ENCODE data around the gene NPRL2. TPM values are rescaled to one million over a fixed set of nuclear protein-coding genes. Genes with fewer than 3 reads are reported as not detected.

The NPRL2 gene
- total RNA-seq, 2 experiments from 2014 or later, result 27.9 to 52.5 TPM

DNA sequence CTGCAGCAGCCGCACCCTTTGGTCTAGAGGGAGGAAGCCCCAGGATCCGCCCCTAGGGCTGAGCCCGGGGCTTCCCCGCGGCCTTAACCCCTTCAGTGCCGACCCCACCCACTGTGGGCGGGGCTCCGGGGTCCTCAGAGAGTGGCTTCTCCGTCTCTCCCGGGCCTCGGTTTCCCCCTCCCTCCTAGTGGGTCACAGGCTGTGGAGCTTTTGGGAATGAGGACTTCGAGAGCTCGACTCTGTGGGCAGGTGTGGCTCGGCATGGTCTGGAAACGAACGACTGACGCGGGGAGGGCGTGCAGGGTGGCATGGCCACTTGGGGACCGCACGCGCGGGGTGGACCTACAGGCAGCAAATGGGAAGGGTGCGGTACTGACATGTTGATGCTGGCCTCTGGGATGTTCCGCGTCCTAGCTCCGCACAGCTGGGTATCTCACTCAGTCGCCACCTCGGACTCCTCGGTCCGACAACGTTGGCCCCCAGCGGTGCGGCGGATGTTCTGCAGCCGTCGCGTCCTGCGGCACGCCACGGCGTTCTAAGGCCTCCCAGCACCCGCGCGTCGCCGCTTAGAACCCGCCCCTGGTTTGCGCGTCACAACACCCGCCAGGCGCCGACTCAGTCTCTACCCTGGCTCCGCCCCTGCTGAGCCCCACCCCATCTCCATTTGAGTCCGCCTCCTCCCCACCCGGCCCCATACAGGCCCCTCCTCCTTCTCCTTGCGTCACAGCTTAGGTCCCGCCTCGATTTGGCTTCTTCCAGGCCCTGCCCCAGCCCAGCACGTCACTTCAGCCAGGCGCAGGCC, 51.5 kb downstream of the NPRL2 start, which contains the start of the genes HYAL3 and NAA80:
Gene HYAL3, minus strand, starts transcription at position 570 of the 802 bp plus-strand sequence. CDS start 3,803 bp downstream, outside the sequence.
Gene NAA80, minus strand, starts transcription at position 570 of the 802 bp plus-strand sequence. CDS start 1,942 bp downstream, outside the sequence.
- H3K79me2 ChIP-seq (ENCODE audit: insufficient read depth, low read depth, low read length), result no peaks in the 10 kb centered on the region
- peaks cover 19% of the 10 kb centered on the region for H3K4me1 ChIP-seq (ENCODE audit: insufficient read depth, low read length, poor library complexity, severe bottlenecking)
- H3K4me2 ChIP-seq (ENCODE audit: low read length), result peak within 1 kb of the TSS; percentile 91
- H3K9me2 ChIP-seq (ENCODE audit: insufficient read depth, low read length), result no peaks in the 10 kb centered on the region
- no peaks in the 10 kb centered on the region for H3K36me3 ChIP-seq (ENCODE audit: insufficient read depth, low read length)
- intact Hi-C loops (cut with micrococcal nuclease; ENCODE audit: unreplicated experiment), result loop anchor here (1.0 to 5.0 kb wide), 3 partner anchors 25 to 52 kb away; no protein-coding TSS in a partner anchor
- POLR2A ChIA-PET, result interaction anchor here (0.6 to 2.4 kb wide), 9 partner anchors 15 to 1086 kb away, joined by 3 to 13 read pairs (median 3); partner anchors contain the start of genes MANF and TUSC2
- TF ChIP-seq EZH2phosphoT487 (IDR thresholded peaks at IDR 0.05; ENCODE audit: borderline replicate concordance, low read depth, low read length) (no peak), CTCF (conservative IDR thresholded peaks at IDR 0.05; ENCODE audit: low read length) (peak; percentile 59; the same call in 1 of the 2 replicates)
- DNase-seq (ENCODE audit: low spot score), result peak; percentile 99
- H3K27ac ChIP-seq (ENCODE audit: low read depth, low read length, poor library complexity, severe bottlenecking), result peak within 1 kb of the TSS; percentile 58
- H4K20me1 ChIP-seq (ENCODE audit: insufficient read depth, low read length), result no peaks in the 10 kb centered on the region
- H2AFZ ChIP-seq (ENCODE audit: low read length), result peak within 1 kb of the TSS; percentile 85
- peak within 1 kb of the TSS; percentile 78 for H3K4me3 ChIP-seq (ENCODE audit: low read depth, low read length, poor library complexity, severe bottlenecking)
- no peaks in the 10 kb centered on the region for H3K9me3 ChIP-seq (ENCODE audit: low read length)
- no TSS peak for BruUV-seq (replicated peaks)
- CTCF ChIA-PET (ENCODE audit: unreplicated experiment), result interaction anchor here (0.5 to 1.5 kb wide), 4 partner anchors 29 to 80 kb away, joined by 3 to 7 read pairs (median 4); partner anchors contain the start of gene TUSC2

GRCh38 chr3:50297896-50298725, 52.5 kb downstream of the NPRL2 start:
- Histone ChIP-seq H3K79me2 (ENCODE audit: insufficient read depth, low read depth, low read length) (no peaks in the 10 kb centered on the region), H3K4me2 (ENCODE audit: low read length) (peak overlapping the region; percentile 91), H3K4me3 (ENCODE audit: low read depth, low read length, poor library complexity, severe bottlenecking) (peak overlapping the region; percentile 78), H3K27ac (ENCODE audit: low read depth, low read length, poor library complexity, severe bottlenecking) (no peak overlapping the region), H3K36me3 (ENCODE audit: insufficient read depth, low read length) (no peaks in the 10 kb centered on the region), H4K20me1 (ENCODE audit: insufficient read depth, low read length) (no peaks in the 10 kb centered on the region), H2AFZ (ENCODE audit: low read length) (no peak overlapping the region; the same call in 1 of the 2 replicates), H3K9me3 (ENCODE audit: low read length) (no peaks in the 10 kb centered on the region), H3K9me2 (ENCODE audit: insufficient read depth, low read length) (no peaks in the 10 kb centered on the region), H3K4me1 (ENCODE audit: insufficient read depth, low read length, poor library complexity, severe bottlenecking) (peaks cover 21% of the 10 kb centered on the region)
- ChIA-PET POLR2A (interaction anchor here (0.6 to 2.4 kb wide), 3 partner anchors 20 to 39 kb away, joined by 3 to 13 read pairs (median 8); no protein-coding TSS in a partner anchor), CTCF (ENCODE audit: unreplicated experiment) (interaction anchor here (1.5 kb wide), 1 partner anchor 39 kb away, joined by 5 read pairs; no protein-coding TSS in a partner anchor)
- TF ChIP-seq EZH2phosphoT487 (IDR thresholded peaks at IDR 0.05; ENCODE audit: borderline replicate concordance, low read depth, low read length) (no peak), CTCF (conservative IDR thresholded peaks at IDR 0.05; ENCODE audit: low read length) (no peak)
- no peak for DNase-seq (ENCODE audit: low spot score)
- intact Hi-C loops (cut with micrococcal nuclease; ENCODE audit: unreplicated experiment), result loop anchor here (2.0 to 5.0 kb wide), 2 partner anchors 39 to 51 kb away; no protein-coding TSS in a partner anchor
- no TSS peak for BruUV-seq (replicated peaks)
